ENCODE data around the gene NAXE. TPM values are rescaled to one million over a fixed set of nuclear protein-coding genes. Genes with fewer than 3 reads are reported as not detected.
A peak's percentile ranks its signal among the peaks of the same experiment; 100 is the strongest.

The NAXE gene
- total and polyA plus RNA-seq, 8 donors, result 49.2 to 81.6 (median 55.6) TPM

- DNase-seq (no peak), ATAC-seq (no peak)
- H3K27ac ChIP-seq, result no peak overlapping the region
- peaks cover 0 to 6% of the 10 kb centered on the region in 2 donors for H3K27me3 ChIP-seq
- TF ChIP-seq CTCF (IDR thresholded peaks at IDR 0.05), result no peak
- H3K4me3 ChIP-seq, result peak overlapping the region; percentile 33 to 41
- no peaks in the 10 kb centered on the region for H3K36me3 ChIP-seq
- intact Hi-C loops (cut with DNase I), result no loop called here
- H3K4me1 ChIP-seq, result peaks cover 14 to 18% of the 10 kb centered on the region in 2 donors
- no peaks in the 10 kb centered on the region for H3K9me3 ChIP-seq
Measured at GRCh38 chr1:156572663-156573018, 18.9 kb upstream of the NAXE start.

- DNase-seq (no peak), ATAC-seq (no peak)
- no peaks in the 10 kb centered on the region for H3K36me3 ChIP-seq
- peaks cover 0 to 6% of the 10 kb centered on the region in 2 donors for H3K27me3 ChIP-seq
- H3K4me1 ChIP-seq, result peaks cover 14 to 18% of the 10 kb centered on the region in 2 donors
- intact Hi-C loops (cut with DNase I), result no loop called here
- H3K9me3 ChIP-seq, result no peaks in the 10 kb centered on the region
- H3K4me3 ChIP-seq, result no peak overlapping the region
- H3K27ac ChIP-seq, result no peak overlapping the region
- TF ChIP-seq CTCF (IDR thresholded peaks at IDR 0.05), result no peak
Measured at GRCh38 chr1:156574039-156574633, 17.4 kb upstream of the NAXE start.

GRCh38 chr1:156577550-156577949 is 14.0 kb upstream of the NAXE start:
- no peaks in the 10 kb centered on the region for H3K9me3 ChIP-seq
- H3K27me3 ChIP-seq, result no peaks in the 10 kb centered on the region
- DNase-seq, result no peak
- H3K4me3 ChIP-seq, result no peak overlapping the region
- peak; percentile 43 for ATAC-seq
- no peak for TF ChIP-seq CTCF (IDR thresholded peaks at IDR 0.05)
- H3K27ac ChIP-seq, result no peak overlapping the region
- intact Hi-C loops (cut with DNase I), result no loop called here
- H3K4me1 ChIP-seq, result peaks cover 0 to 2% of the 10 kb centered on the region in 2 donors
- no peaks in the 10 kb centered on the region for H3K36me3 ChIP-seq

- intact Hi-C loops (cut with DNase I), result no loop called here
- no peak for DNase-seq
- H3K4me1 ChIP-seq, result no peaks in the 10 kb centered on the region
- no peak for TF ChIP-seq CTCF (IDR thresholded peaks at IDR 0.05)
- no peaks in the 10 kb centered on the region for H3K36me3 ChIP-seq
- no peak overlapping the region for H3K27ac ChIP-seq
- H3K9me3 ChIP-seq, result no peaks in the 10 kb centered on the region
- no peak for ATAC-seq
- no peak overlapping the region for H3K4me3 ChIP-seq
- no peaks in the 10 kb centered on the region for H3K27me3 ChIP-seq
Measured at GRCh38 chr1:156578055-156578454, 13.5 kb upstream of the NAXE start.

- no peak for TF ChIP-seq CTCF (IDR thresholded peaks at IDR 0.05)
- no peaks in the 10 kb centered on the region for H3K27me3 ChIP-seq
- DNase-seq (no peak), ATAC-seq (no peak)
- H3K9me3 ChIP-seq, result no peaks in the 10 kb centered on the region
- peaks cover 0 to 7% of the 10 kb centered on the region in 2 donors for H3K4me1 ChIP-seq
- no peaks in the 10 kb centered on the region for H3K36me3 ChIP-seq
- intact Hi-C loops (cut with DNase I), result no loop called here
- H3K27ac ChIP-seq, result no peak within 1 kb of the TSS
- no peak within 1 kb of the TSS for H3K4me3 ChIP-seq
Measured at GRCh38 chr1:156579472-156579871, 12.1 kb upstream of the NAXE start, which contains the start of gene TTC24. Gene TTC24 (plus strand): TSS chr1:156579723. CDS start chr1:156581365, 1,642 bp downstream.

All from left lung (tissue), 10 donors.